ENCODE measurements around the gene TAS2R41.

DNA sequence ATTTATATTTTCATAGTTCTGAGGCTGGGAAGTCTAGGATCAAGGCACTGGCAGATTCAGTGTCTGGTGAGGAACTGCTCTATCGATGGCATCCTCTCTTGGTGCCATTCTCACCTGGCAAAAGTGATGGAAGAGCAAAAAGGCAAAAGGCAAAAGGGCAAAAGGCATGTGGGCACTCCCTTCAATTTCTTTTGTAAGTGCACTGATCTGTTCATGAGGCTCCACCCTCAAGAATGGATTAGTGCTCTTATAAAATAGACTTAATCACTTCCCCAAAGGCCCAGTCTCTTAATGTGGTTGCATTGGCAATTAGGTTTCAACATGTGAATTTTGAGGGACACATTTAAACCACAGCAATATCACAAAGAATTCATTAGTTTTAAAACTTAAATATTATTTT, 18.3 kb upstream of the TAS2R41 start:
- no peak for TF ChIP-seq CTCF (IDR thresholded peaks at IDR 0.05)
- TF ChIP-seq POLR2A (IDR thresholded peaks at IDR 0.05): no peak

Measured in lower leg skin (tissue), 3 donors.